ENCODE data around the gene TBC1D16. TPM values are rescaled to one million over a fixed set of nuclear protein-coding genes. Genes with fewer than 3 reads are reported as not detected.
"Not testable (repeated sequence)": the region's sequence is repeated elsewhere in the genome, so short reads cannot be mapped to it uniquely, and the experiment has no call there.

The TBC1D16 gene
- total RNA-seq, 8 experiments from 2014 or later, result 12.9 to 50.5 (median 33.4) TPM

DNA sequence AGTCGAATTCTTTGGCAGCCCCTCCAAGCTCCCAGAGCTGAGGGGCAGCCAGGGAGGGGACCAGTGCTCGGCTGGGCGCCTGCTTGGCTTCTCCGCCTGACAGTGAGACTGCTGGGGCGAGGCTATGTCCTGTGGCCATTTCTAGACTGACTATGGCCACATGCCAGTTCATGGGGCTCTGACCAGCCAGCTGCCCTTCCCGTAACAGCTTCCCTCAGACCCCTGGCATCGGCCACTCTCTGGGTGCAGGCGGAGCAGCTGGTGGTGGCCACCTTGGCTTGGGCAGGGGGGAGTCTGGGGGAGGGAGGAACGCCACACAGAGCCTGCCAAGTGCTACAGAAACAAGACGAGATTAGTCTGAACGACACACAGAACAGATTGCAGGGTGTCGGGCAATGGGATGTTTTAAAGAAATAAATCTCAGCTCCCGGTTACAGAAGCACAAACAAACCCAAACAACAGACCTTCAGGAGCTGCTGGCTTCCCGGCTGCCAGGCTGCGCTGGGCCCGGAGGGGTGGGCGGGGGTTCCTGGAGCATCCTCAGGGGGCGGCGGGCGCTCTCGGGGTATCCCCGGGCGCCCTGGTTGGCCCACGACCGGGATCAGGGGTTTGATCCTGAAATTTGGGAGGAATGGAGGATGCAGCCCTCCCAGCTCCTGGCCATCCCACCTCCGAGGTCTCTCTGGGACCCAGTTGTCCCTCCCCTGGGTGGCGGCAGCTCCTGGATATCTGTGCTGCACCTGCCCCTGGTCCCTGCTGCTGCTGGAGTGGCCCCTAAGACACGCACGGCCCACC lies 34.5 kb downstream of the TBC1D16 start:
- Histone ChIP-seq H3K27ac (peak overlapping the region in 1 of 2 donors; percentile 57), H3K4me1 (replicated peaks in 1 of 2) (peaks cover 4 to 16% of the 10 kb centered on the region in 2 donors), H3K4me3 (no peak overlapping the region)
- peak in 3 of 8 experiments; percentile 21 to 74 (median 29) for ATAC-seq (replicated peaks in 6 of 8)
- in situ Hi-C loops (cut with MboI; ENCODE audit: low pct_unique_long_range_greater_than_20kb in 2 of 9, low sequenced_read_pairs in 9 of 9, unreplicated experiment in 9 of 9), result no loop called here
- 75 to 100% methylated on average over 1 to 2 of the region's 29 CpGs; no CpG with 5 or more reads in 8 of the 10 experiments for WGBS, 10 experiments

DNA sequence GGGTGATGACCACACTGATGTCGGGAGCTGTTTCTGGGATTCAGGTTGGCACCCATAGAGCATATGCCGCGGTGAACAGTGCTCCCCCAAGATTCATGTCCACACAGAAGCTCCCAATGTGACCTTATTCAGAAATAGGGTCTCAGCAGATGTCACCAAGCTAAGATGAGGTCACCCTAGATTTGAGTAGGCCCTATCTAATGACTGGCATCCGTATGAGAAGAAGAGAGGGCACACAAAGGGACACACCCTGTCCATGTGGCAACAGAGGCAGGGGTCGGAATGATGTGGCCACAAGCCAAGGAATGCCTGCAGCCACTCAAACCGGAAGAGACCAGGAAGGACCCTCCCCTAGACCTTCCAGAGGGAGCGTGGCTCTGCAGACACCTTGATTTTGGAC lies 35.5 kb downstream of the TBC1D16 start:
- no peak for ATAC-seq (replicated peaks in 6 of 8)
- Histone ChIP-seq H3K4me1 (replicated peaks in 1 of 2) (peaks cover 0 to 13% of the 10 kb centered on the region in 2 donors), H3K27ac (no peak overlapping the region), H3K4me3 (no peak overlapping the region)
- in situ Hi-C loops (cut with MboI; ENCODE audit: low pct_unique_long_range_greater_than_20kb in 2 of 9, low sequenced_read_pairs in 9 of 9, unreplicated experiment in 9 of 9), result no loop called here
- 82 to 100% (median 94%) methylated on average over 1 to 5 of the region's 7 CpGs; no CpG with 5 or more reads in 2 of the 10 experiments for WGBS, 10 experiments

DNA sequence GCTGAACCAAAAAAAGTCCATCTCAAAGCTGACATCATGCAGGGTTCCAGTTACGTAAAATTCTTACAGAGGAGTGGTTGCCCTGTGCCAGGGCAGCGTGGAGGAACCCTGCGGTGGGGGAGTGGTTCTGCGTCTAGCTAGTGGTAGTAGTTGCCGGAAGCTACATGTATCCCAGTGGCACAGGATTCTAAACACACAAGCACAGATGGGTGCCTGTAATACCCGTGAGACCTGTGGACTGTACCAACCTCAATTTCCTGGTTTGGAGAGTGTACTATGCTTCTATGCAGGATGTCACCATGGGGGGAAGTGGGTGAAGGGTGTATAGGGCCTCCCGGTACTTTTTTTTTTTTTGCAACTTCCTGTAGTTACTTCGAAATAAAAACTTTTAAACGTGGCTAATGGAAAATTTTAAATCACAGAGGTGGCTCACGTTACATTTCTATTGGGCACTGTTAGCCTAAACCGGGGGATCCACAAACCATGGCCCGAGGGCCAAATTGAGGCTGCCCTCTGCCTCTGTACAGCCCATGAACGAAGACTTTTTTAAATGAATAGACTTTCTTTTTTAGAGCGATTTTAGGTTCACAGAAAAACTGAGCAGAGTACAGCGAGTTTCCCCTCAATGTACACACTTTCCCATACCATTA lies 38.5 kb downstream of the TBC1D16 start:
- in situ Hi-C loops (cut with MboI; ENCODE audit: low pct_unique_long_range_greater_than_20kb in 2 of 9, low sequenced_read_pairs in 9 of 9, unreplicated experiment in 9 of 9), result loop anchor here in 3 of 9 experiments (25.0 kb wide), 1 partner anchor 185 kb away; no protein-coding TSS in a partner anchor
- Histone ChIP-seq H3K4me1 (replicated peaks in 1 of 2) (peaks cover 28 to 34% of the 10 kb centered on the region in 2 donors), H3K4me3 (no peak overlapping the region), H3K27ac (no peak overlapping the region)
- 75 to 98% (median 84%) methylated on average over 1 to 13 of the region's 15 CpGs; no CpG with 5 or more reads in 1 of the 10 experiments for WGBS, 10 experiments
- no peak for ATAC-seq (replicated peaks in 6 of 8)

DNA sequence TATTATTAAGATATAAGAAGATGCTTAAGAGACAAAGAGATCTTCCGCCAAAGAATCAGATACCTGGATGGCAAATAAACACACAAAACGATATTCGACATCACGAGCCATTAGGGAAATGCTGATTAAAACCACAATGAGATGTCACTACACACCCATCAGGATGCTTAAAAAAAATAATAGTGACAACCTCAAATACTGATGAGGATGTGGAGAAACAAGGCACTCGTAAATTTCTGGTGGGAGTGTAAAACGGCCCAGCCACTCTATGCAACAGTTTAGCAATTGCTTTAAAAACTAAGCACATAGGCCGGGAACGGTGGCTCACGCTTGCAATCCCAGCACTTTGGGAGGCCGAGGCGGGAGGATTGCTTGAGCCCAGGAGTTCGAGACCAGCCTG lies 39.4 kb downstream of the TBC1D16 start:
- ATAC-seq (replicated peaks in 6 of 8), result no peak

DNA sequence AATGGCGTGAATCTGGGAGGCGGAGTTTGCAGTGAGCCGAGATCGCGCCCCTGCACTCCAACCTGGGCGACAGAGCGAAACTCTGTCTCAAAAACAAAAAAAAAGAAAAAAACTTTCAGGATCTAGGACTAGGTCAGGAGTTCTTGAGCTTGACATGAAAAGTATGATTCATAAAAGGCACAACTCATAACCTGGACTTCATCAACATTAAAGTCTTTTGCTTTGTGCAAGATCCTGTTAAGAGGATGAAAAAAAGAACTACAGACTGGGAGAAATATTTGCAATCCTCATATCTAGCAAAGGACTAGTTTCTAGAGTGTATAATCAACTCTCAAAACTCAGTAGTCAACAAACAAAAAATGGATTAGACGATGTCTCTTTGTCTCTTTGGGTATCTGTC lies 40.0 kb downstream of the TBC1D16 start:
- in situ Hi-C loops (cut with MboI; ENCODE audit: low pct_unique_long_range_greater_than_20kb in 2 of 9, low sequenced_read_pairs in 9 of 9, unreplicated experiment in 9 of 9), result loop anchor here in 3 of 9 experiments (25.0 kb wide), 1 partner anchor 183 kb away; no protein-coding TSS in a partner anchor
- 83 to 100% (median 95%) methylated on average over 1 to 6 of the region's 8 CpGs; no CpG with 5 or more reads in 1 of the 10 experiments for WGBS, 10 experiments
- no peak overlapping the region for H3K27ac ChIP-seq
- H3K4me1 ChIP-seq (replicated peaks in 1 of 2), result peaks cover 39 to 40% of the 10 kb centered on the region in 2 donors
- ATAC-seq (replicated peaks in 6 of 8), result no peak
- no peak overlapping the region for H3K4me3 ChIP-seq

More for the DNA sequence above, 39.4 kb downstream of the TBC1D16 start:
- Histone ChIP-seq H3K4me3 (no peak overlapping the region), H3K27ac (no peak overlapping the region), H3K4me1 (replicated peaks in 1 of 2) (peaks cover 33 to 34% of the 10 kb centered on the region in 2 donors)
- in situ Hi-C loops (cut with MboI; ENCODE audit: low pct_unique_long_range_greater_than_20kb in 2 of 9, low sequenced_read_pairs in 9 of 9, unreplicated experiment in 9 of 9), result loop anchor here in 3 of 9 experiments (25.0 kb wide), 1 partner anchor 184 kb away; no protein-coding TSS in a partner anchor
- 83 to 100% (median 96%) methylated on average over 1 to 12 of the region's 12 CpGs for WGBS, 10 experiments

DNA sequence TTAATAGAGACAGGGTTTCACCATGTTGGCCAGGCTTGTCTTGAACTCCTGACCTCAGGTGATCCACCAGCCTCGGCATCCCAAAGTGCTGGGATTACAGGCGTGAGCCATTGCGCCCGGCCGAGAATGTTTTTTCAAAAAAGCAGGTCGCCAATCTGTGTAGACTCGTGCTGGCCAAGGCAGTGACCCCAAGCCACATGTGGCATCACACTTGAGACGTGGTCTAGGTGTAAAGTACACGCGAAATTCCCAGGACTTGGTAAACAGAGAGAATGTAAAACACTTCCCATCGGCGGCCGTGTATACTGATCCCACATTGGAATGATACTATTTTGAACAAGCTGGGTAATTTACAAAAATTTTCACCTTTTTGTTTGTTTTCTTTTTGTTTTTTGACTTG lies 41.1 kb downstream of the TBC1D16 start:
- in situ Hi-C loops (cut with MboI; ENCODE audit: low pct_unique_long_range_greater_than_20kb in 2 of 9, low sequenced_read_pairs in 9 of 9, unreplicated experiment in 9 of 9), result loop anchor here in 3 of 9 experiments (25.0 kb wide), 1 partner anchor 182 kb away; no protein-coding TSS in a partner anchor

DNA sequence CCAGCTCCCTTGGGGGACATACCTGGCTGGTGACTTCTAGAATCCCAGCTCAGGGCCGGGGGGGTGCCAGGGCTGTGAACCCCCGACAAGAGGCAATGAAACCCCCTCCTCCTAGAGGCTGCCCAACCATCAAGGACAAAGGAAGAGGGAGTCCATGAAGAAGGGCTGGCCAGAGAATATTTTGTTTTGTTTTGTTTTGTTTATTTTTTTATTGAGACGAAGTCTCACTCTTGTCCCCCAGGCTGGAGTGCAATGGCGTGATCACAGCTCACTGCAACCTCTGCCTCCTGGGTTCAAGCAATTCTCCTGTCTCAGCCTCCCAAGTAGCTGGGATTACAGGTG lies 41.5 kb downstream of the TBC1D16 start:
- in situ Hi-C loops (cut with MboI; ENCODE audit: low pct_unique_long_range_greater_than_20kb in 2 of 9, low sequenced_read_pairs in 9 of 9, unreplicated experiment in 9 of 9), result loop anchor here in 3 of 9 experiments (25.0 kb wide), 1 partner anchor 182 kb away; no protein-coding TSS in a partner anchor
- WGBS, 10 experiments, result 20 to 83% (median 61%) methylated on average over 1 to 3 of the region's 4 CpGs; no CpG with 5 or more reads in 5 of the 10 experiments
- H3K27ac ChIP-seq, result peak overlapping the region; percentile 95 to 96

More for the DNA sequence above, 41.1 kb downstream of the TBC1D16 start:
- no peak overlapping the region for H3K4me3 ChIP-seq
- peak overlapping the region; percentile 95 to 96 for H3K27ac ChIP-seq
- ATAC-seq (replicated peaks in 6 of 8), result no peak
- 75 to 100% (median 90%) methylated on average over 1 to 13 of the region's 13 CpGs; no CpG with 5 or more reads in 3 of the 10 experiments for WGBS, 10 experiments
- H3K4me1 ChIP-seq (replicated peaks in 1 of 2), result peaks cover 47 to 49% of the 10 kb centered on the region in 2 donors

DNA sequence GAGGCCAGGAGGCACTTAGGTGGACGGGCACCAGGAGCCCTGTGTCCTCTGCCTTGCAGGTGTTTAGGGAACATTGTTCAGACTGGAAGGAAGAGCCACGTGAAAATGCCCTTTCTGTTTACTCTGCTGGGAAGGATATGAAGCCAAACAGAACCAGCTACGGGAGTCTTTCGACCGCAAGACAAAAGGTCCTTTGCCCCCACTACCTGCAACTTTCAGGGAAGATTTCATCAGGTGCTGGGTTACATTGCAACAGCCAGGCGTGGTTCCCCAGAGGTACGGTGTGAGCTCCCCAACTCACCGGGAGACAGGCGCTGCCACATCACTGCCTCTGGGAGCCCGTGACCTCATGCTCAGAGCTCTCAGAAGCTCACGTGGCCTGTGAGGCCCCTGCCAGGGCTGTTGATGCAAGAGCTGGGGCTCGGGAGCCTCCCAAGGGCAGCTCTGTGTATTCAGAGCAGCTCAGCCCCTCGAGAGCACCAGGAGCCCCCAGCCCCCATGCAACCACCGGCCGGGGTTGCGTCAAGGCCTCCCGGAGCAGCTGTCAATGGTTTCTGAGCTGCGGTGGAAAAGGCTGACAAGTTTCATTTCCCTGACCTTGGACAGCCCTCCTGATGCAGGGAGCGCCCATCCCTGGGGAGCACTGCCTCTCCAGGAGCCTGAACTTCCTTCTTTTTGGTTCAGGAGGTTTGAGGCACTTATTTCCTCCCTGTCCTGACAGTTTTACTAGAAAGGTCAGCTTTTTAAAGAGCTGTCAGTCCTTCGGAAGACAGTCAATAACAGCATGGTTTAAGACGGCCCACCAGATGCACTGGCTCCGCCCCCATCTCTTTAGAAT lies 42.1 kb downstream of the TBC1D16 start:
- Histone ChIP-seq H3K4me3 (peak overlapping the region in 1 of 5 donors; percentile 3), H3K4me1 (replicated peaks in 1 of 2) (peaks cover 47 to 50% of the 10 kb centered on the region in 2 donors), H3K27ac (peak overlapping the region; percentile 95 to 96)
- peak in 7 of 8 experiments; percentile 63 to 87 (median 83) for ATAC-seq (replicated peaks in 6 of 8)
- in situ Hi-C loops (cut with MboI; ENCODE audit: low pct_unique_long_range_greater_than_20kb in 2 of 9, low sequenced_read_pairs in 9 of 9, unreplicated experiment in 9 of 9), result loop anchor here in 3 of 9 experiments (25.0 kb wide), 1 partner anchor 181 kb away; no protein-coding TSS in a partner anchor
- WGBS, 10 experiments, result 0 to 40% (median 25%) methylated on average over 1 to 13 of the region's 22 CpGs; no CpG with 5 or more reads in 4 of the 10 experiments

More for the DNA sequence above, 41.5 kb downstream of the TBC1D16 start:
- not testable (repeated sequence) for H3K4me3 ChIP-seq; ATAC-seq (replicated peaks in 6 of 8)
- peaks cover 47 to 49% of the 10 kb centered on the region in 2 donors for H3K4me1 ChIP-seq (replicated peaks in 1 of 2)

DNA sequence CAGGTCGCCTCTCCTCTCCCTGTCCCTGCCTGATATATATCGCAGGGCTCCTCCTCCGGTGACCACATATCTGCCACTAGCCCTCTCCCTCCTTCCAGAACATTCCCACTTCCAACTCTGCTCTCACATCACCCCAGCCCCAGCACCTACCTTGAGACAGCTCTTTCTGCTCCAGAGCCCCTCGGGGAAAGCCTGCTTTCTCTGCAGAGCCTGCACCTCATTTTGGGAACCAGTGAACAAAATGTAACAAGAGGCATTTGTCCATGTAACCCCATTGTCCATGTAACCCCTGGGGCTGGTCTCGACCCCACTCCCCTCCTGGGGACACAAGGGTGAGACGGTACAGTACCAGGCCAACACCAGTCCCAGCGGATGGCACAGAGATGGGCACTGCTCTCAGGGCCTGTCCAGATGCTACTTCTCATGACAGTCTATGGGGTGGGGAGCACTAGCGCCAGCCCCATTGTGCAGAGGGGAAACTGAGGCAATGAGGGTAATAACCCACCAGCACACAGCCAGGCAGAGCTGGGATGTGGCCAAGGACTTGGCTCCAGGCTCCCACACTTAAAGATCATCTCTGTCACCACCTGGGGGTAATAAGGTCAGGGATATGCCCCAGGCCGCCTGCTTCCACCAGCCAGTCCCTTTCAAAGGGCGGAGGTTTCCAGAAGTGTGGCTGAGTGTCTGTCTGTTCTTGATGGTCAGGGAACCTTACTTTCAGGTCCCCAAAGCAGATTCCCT lies 42.9 kb downstream of the TBC1D16 start:
- in situ Hi-C loops (cut with MboI; ENCODE audit: low pct_unique_long_range_greater_than_20kb in 2 of 9, low sequenced_read_pairs in 9 of 9, unreplicated experiment in 9 of 9), result loop anchor here in 3 of 9 experiments (25.0 kb wide), 1 partner anchor 181 kb away; no protein-coding TSS in a partner anchor
- H3K4me1 ChIP-seq (replicated peaks in 1 of 2), result peaks cover 47 to 58% of the 10 kb centered on the region in 2 donors
- H3K4me3 ChIP-seq, result peak overlapping the region in 2 of 5 donors; percentile 24
- ATAC-seq (replicated peaks in 6 of 8), result peak in 1 of 8 experiments; percentile 6
- WGBS, 10 experiments, result 54 to 100% (median 83%) methylated on average over 1 to 3 of the region's 10 CpGs; no CpG with 5 or more reads in 5 of the 10 experiments
- H3K27ac ChIP-seq, result peak overlapping the region; percentile 95 to 96

DNA sequence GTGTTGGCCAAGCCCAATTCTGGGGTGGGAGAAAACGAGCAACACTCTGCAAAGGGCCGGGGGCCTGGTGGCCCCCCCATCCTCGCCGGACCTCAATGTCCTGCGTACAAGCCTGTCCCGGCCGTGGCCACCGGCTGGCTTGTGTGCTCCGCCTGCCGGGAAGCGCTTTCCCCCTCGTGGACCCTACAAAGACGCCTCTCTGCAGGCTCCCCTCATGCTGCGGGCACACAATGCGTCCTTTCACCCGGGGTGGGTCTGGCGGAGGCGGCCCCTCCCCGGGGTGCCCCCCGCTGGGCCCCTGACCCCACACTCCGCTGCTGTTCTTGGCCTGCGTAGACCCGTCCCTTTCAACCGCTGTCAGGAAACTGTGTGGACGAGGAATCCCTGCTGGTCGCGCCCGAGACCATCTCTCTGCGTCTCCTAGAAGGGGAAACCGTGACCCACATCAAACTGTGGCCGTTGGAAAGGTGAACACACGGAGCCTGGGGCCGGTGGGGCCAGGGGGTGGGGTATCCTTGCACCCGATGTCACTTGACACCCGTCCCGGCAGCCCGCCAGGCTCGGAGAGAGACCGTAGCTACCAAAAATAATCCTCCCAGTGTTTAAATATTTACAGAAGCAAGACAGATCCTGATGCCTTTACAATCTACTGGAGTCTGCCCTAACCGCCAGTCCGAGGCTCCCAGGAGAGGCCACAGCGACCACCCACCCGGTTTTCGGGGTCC lies 43.6 kb downstream of the TBC1D16 start:
- ATAC-seq (replicated peaks in 6 of 8), result peak; percentile 8 to 77 (median 38)
- WGBS, 10 experiments, result 33 to 66% (median 40%) methylated on average over 1 to 4 of the region's 44 CpGs; no CpG with 5 or more reads in 7 of the 10 experiments
- Histone ChIP-seq H3K4me1 (replicated peaks in 1 of 2) (peaks cover 47 to 60% of the 10 kb centered on the region in 2 donors), H3K27ac (peak overlapping the region; percentile 95 to 96), H3K4me3 (peak overlapping the region; percentile 6 to 24 (median 18))
- in situ Hi-C loops (cut with MboI; ENCODE audit: low pct_unique_long_range_greater_than_20kb in 2 of 9, low sequenced_read_pairs in 9 of 9, unreplicated experiment in 9 of 9), result loop anchor here in 3 of 9 experiments (25.0 kb wide), 1 partner anchor 180 kb away; no protein-coding TSS in a partner anchor
